Measurements from ENCODE around the gene WDR44.

- TF ChIP-seq, protein P1, sequence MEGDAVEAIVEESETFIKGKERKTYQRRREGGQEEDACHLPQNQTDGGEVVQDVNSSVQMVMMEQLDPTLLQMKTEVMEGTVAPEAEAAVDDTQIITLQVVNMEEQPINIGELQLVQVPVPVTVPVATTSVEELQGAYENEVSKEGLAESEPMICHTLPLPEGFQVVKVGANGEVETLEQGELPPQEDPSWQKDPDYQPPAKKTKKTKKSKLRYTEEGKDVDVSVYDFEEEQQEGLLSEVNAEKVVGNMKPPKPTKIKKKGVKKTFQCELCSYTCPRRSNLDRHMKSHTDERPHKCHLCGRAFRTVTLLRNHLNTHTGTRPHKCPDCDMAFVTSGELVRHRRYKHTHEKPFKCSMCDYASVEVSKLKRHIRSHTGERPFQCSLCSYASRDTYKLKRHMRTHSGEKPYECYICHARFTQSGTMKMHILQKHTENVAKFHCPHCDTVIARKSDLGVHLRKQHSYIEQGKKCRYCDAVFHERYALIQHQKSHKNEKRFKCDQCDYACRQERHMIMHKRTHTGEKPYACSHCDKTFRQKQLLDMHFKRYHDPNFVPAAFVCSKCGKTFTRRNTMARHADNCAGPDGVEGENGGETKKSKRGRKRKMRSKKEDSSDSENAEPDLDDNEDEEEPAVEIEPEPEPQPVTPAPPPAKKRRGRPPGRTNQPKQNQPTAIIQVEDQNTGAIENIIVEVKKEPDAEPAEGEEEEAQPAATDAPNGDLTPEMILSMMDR (IDR thresholded peaks at IDR 0.05): no peak
- no peak for TF ChIP-seq EZH2 (IDR thresholded peaks at IDR 0.05; ENCODE audit: borderline replicate concordance, insufficient read depth, low read depth, low read length, poor library complexity, severe bottlenecking)
Measured at GRCh38 chrX:118347736-118348135, 1.8 kb downstream of the WDR44 start.
